ENCODE results near the gene DKC1. TPM values are rescaled to one million over a fixed set of nuclear protein-coding genes. Genes with fewer than 3 reads are reported as not detected.

Gene DKC1
- total RNA-seq, 3 donors from 2014 or later (not counting 1 experiment from before 2014, with no cell fraction given): 41.8 to 54.3 (median 53.9) TPM

DNA sequence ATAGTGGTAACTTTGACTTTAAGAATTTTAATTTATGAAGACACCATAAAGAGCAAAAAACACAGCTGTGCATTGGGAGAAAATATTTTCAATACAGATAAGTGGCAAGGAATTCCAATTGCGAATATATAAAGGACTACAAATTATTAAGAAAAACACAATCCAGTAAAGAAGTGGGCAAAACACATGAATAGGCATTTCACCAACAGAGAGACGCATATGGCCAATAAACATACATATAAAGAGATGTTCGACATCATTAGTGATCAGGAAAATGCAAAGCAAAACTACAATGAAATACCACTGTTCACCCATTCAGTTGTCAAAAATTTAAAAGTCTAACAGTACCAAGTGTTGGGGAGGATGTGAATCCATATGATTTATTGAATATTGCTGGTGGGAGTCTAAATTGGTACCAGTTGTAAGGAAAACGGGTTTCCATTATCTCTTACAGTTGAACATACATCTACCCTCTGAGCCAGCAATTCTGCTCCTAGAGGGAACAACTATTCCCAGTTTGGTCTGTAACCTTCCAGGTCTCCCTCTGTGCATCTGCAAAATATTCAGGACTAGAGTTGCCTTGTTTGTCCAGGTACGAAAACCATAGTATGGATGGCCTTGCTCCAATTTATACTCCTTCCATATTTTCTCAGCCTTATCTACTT lies 44.3 kb downstream of the DKC1 start:
- Mint-ChIP-seq H3K36me3 (no peaks in the 10 kb centered on the region), H3K4me3 (no peak overlapping the region), H3K27ac (no peak overlapping the region), H3K27me3 (ENCODE audit: low read depth in 2 of 2) (peaks cover 0 to under 1% of the 10 kb centered on the region in 2 donors), H3K9me3 (no peaks in the 10 kb centered on the region), H3K4me1 (peaks cover 20 to 22% of the 10 kb centered on the region in 2 donors)
- intact Hi-C loops (cut with micrococcal nuclease): no loop called here
- Histone ChIP-seq H3K9me3 (ENCODE audit: control insufficient read depth, insufficient read depth, low read length) (no peaks in the 10 kb centered on the region), H3K4me3 (ENCODE audit: low read length) (no peak overlapping the region), H3K27me3 (ENCODE audit: control insufficient read depth, insufficient read depth, low read length) (no peaks in the 10 kb centered on the region), H3K27ac (ENCODE audit: low read length) (no peak overlapping the region), H3K36me3 (ENCODE audit: control insufficient read depth, insufficient read depth, low read length) (no peaks in the 10 kb centered on the region), H3K4me1 (ENCODE audit: control insufficient read depth, insufficient read depth, low read length) (peaks cover 24% of the 10 kb centered on the region)
- WGBS (ENCODE audit: insufficient coverage): 100% methylated on average over 2 of the region's 5 CpGs
- TF ChIP-seq, protein P1, sequence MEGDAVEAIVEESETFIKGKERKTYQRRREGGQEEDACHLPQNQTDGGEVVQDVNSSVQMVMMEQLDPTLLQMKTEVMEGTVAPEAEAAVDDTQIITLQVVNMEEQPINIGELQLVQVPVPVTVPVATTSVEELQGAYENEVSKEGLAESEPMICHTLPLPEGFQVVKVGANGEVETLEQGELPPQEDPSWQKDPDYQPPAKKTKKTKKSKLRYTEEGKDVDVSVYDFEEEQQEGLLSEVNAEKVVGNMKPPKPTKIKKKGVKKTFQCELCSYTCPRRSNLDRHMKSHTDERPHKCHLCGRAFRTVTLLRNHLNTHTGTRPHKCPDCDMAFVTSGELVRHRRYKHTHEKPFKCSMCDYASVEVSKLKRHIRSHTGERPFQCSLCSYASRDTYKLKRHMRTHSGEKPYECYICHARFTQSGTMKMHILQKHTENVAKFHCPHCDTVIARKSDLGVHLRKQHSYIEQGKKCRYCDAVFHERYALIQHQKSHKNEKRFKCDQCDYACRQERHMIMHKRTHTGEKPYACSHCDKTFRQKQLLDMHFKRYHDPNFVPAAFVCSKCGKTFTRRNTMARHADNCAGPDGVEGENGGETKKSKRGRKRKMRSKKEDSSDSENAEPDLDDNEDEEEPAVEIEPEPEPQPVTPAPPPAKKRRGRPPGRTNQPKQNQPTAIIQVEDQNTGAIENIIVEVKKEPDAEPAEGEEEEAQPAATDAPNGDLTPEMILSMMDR (IDR thresholded peaks at IDR 0.05): no peak
- ATAC-seq (no peak), DNase-seq (no peak)

DNA sequence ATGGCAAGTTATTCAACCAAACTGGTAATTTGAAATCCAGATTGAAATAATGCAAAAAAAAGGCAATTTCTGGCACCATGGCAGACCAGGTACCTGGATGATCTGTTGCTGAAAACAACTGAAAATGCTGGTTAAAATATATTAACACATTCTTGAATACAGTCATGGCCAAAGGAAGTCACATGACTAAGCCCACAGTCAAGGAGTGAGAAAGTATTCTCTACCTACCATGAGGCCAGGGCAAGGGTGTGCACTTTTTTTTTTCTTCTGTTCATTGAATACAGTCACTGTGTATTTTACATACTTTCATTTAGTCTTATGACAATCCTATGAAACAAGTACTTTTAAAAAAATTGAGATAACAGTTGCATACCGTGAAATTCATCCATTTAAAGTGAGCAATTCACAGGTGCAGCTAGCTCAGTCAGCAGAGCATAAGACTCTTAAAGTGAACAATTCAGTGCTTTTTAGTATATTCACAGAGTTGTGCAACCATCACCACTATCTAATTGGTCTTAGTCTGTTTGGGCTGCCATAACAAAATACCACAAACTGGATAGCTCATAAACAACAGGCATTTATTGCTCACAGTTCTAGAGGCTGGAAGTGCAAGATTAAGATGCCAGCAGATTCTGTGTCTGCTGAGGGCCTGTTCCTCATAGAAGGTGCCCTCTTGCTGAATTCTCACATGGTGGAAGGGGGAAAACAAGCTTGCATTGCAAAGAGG lies 47.4 kb downstream of the DKC1 start:
- Histone ChIP-seq H3K27ac (ENCODE audit: low read length) (no peak overlapping the region), H3K4me3 (ENCODE audit: low read length) (no peak overlapping the region), H3K36me3 (ENCODE audit: control insufficient read depth, insufficient read depth, low read length) (no peaks in the 10 kb centered on the region), H3K27me3 (ENCODE audit: control insufficient read depth, insufficient read depth, low read length) (no peaks in the 10 kb centered on the region), H3K4me1 (ENCODE audit: control insufficient read depth, insufficient read depth, low read length) (peaks cover 14% of the 10 kb centered on the region), H3K9me3 (ENCODE audit: control insufficient read depth, insufficient read depth, low read length) (no peaks in the 10 kb centered on the region)
- WGBS (ENCODE audit: insufficient coverage): 38% methylated on average over 1 of the region's 1 CpG
- peaks cover 14 to 15% of the 10 kb centered on the region in 2 donors for H3K4me1 Mint-ChIP-seq
- peak overlapping the region; percentile 59 for H3K4me3 Mint-ChIP-seq
- peak in 1 of 2 donors; percentile 27 for DNase-seq
- TF ChIP-seq, protein P1 (IDR thresholded peaks at IDR 0.05): no peak
- peaks cover 0 to 21% of the 10 kb centered on the region in 2 donors for H3K27me3 Mint-ChIP-seq (ENCODE audit: low read depth in 2 of 2)
- peak overlapping the region in 1 of 2 donors; percentile 23 for H3K27ac Mint-ChIP-seq
- intact Hi-C loops (cut with micrococcal nuclease): loop anchor here (10.0 kb wide), 1 partner anchor 55 kb away; the partner anchor contains the start of gene GAB3
- H3K36me3 Mint-ChIP-seq: no peaks in the 10 kb centered on the region
- peak; percentile 56 to 65 (median 65) for ATAC-seq
- no peaks in the 10 kb centered on the region for H3K9me3 Mint-ChIP-seq

DNA sequence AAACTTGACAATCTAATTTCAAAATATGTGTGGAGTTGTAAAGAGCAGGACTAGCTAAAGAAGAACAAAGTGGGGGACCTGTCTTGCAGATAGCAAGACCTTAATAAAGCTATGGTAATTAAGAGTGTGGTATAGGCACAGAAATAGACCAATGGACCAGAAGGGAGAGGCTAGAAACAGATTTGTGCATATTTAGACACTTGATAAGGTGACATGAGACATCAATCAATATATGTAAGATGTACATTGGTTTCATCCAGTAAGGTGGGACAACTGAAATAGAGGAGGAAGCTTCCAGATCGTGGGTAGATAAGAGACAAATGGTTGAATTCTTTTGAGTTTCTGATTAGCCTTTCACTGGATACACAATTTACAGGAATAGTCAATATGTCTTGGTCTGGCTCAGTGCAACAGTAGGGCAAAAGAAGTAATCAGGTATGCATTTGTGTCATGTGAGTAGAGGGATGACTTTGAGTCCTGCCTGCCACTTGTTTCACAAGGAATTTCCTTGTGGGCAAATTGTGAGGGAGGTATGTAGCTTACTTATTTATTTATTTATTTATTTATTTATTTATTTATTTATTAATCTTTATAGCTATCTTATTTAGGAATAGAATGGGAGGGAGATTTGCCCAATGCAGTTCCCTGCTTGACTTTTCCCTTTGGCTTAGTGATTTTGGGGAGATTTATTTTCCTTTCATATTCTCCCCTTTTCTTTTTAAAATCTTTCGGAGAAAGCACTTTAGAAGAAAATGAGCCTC lies 49.9 kb downstream of the DKC1 start:
- Histone ChIP-seq H3K9me3 (ENCODE audit: control insufficient read depth, insufficient read depth, low read length) (no peaks in the 10 kb centered on the region), H3K36me3 (ENCODE audit: control insufficient read depth, insufficient read depth, low read length) (no peaks in the 10 kb centered on the region), H3K4me1 (ENCODE audit: control insufficient read depth, insufficient read depth, low read length) (peaks cover 8% of the 10 kb centered on the region), H3K27ac (ENCODE audit: low read length) (no peak overlapping the region), H3K4me3 (ENCODE audit: low read length) (no peak overlapping the region), H3K27me3 (ENCODE audit: control insufficient read depth, insufficient read depth, low read length) (no peaks in the 10 kb centered on the region)
- TF ChIP-seq, protein P1 (IDR thresholded peaks at IDR 0.05): no peak
- intact Hi-C loops (cut with micrococcal nuclease): loop anchor here (10.0 kb wide), 1 partner anchor 58 kb away; the partner anchor contains the start of gene GAB3
- WGBS (ENCODE audit: insufficient coverage): no CpG with 5 or more reads among the region's 2 CpGs
- H3K4me1 Mint-ChIP-seq: peaks cover 7 to 8% of the 10 kb centered on the region in 2 donors
- no peak overlapping the region for H3K4me3 Mint-ChIP-seq
- H3K36me3 Mint-ChIP-seq: no peaks in the 10 kb centered on the region
- no peak for ATAC-seq
- DNase-seq: no peak
- H3K27me3 Mint-ChIP-seq (ENCODE audit: low read depth in 2 of 2): peaks cover 3 to 29% of the 10 kb centered on the region in 2 donors
- no peak overlapping the region for H3K27ac Mint-ChIP-seq
- no peaks in the 10 kb centered on the region for H3K9me3 Mint-ChIP-seq

Measured in natural killer cell (primary cell).